HG02798 (cell line): ENCODE data around the gene CFAP77.

ENCODE experiments used
- ATAC-seq: cut with Tn5 transposase; IDR thresholded peaks from one replicate; pipeline ENCODE4 v1.9.1; 2021; ENCODE audit warnings: mild to moderate bottlenecking; ENCODE audit not compliant: unreplicated experiment, poor library complexity

Gene CFAP77

DNA sequence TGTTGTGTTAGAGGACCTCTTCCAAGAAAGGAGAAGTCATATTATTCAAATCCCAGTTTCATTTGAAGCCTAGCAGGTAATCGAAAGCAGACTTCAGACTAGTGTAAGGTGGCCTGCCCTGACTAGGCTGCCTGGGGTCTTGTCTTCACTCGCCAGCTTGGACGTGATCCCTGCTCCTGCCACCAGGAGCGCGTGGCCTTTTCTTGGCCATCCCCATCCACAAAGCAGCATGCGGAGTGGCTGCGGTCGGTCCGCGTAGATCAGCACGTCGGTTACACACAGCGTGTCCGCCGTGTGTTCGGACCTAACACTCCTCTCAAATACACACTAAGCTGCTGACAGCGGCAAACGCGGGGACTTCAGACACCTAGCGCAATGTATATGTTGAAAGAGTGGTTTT lies 37.3 kb downstream of the CFAP77 start:
- ATAC-seq = no peak

DNA sequence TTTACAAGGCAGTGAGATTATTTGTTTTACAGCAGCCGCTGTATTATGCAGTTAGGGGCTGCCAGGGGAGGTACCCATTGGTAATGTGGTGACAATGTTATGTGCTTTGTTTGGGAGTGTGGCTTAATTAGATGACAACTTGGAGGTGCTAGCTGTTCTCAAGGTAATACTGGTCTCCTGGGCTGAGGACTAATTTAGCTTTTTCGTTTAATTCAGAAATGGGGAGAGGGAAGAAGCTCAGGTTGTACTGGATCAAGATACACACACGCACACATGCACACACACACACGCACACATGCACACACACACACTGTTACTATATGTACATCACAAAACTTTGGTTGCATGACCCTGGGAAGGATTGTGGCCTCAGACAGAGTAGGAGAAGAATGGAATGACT lies 37.9 kb downstream of the CFAP77 start:
- ATAC-seq = no peak

DNA sequence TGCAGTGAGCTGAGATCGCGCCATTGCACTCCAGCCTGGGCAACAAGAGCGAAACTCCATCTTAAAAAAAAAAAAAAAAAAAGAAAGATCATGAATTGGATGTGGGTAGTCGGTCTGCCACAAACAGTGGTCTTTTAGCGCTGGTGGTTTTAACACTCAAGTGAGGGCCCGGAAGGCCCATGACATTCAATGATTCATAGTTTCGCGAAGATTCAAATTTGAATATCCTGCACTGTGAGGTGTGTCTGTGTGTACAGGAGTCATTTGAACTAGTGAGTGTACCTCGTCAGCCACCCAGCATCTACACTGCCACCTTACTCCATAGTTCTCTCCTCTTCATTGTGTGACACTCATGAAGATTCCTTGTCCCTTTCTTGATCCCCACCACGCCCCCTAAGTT lies 41.3 kb downstream of the CFAP77 start:
- no peak for ATAC-seq

DNA sequence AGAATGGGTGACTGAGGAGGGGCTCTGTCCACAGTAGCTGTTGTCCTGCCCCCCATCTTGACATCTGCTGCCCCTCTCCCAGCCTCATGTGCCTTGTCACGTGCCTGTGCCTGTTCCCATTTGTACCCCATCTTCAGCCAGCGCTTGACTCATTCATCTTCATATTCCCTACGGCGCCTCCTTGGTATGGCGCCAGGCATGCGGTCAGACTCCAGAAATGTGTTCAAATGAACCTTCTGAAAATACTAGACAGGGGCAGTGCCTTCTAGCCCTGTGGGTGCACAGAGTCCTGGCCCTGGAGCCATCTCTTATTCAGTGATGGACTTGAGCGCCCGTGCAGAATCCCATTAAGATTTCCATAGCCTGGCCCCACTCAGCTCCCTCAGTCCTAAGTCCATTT lies 46.2 kb downstream of the CFAP77 start:
- no peak for ATAC-seq

DNA sequence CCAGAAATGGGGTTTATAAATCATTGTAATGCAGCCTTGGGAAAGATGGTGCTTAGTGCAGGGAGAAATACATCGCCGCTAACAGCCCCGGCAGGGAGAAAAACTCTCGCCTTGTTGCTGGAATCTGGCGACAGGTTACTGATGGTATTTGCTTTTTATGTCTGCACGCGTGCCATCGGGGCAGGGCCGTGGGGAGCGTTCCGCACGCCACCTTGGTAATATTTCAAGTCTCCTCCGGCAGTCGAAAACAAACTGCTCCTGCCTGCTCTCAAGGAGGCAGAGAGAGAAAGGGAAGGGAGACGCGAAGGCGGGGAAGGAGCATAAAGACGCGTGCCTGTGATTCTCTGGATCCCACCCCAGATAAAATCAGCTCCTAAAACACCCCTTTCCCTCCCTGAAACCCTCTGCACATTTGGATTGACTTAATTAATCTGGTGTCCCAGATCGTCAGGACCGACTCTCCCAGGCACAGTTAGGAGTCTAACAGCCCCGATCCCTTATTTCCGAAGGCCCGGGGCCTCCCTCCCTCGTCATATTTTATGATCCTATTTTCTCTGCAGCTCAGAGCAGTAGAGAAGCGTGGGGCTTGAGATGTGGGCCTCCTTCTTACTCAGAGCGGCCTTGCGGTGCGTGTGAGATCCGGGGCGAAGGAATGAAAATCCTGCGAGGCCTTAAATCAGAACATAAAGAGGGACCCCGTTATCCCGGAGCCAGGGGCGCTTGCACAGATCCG lies 47.7 kb downstream of the CFAP77 start:
- ATAC-seq = no peak

DNA sequence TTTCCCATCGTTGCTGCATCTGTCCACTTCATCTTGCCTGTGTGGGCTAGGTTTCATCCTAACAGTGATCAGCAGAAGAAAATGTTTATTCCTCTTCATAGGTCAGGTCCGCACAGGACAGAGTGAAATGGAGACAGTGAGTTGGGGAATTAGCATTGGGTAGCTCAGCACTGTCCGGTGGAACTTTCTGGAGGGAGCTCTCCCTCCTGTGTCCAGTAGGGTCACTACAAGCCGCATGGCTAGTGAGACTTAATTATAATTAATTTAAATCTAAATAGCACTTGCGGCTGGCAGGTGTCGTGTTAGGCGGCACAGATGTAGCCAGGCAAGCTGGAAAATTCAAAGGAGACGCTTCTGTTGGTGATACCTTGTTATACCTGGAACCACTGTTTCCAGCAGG lies 48.4 kb downstream of the CFAP77 start:
- ATAC-seq = no peak

DNA sequence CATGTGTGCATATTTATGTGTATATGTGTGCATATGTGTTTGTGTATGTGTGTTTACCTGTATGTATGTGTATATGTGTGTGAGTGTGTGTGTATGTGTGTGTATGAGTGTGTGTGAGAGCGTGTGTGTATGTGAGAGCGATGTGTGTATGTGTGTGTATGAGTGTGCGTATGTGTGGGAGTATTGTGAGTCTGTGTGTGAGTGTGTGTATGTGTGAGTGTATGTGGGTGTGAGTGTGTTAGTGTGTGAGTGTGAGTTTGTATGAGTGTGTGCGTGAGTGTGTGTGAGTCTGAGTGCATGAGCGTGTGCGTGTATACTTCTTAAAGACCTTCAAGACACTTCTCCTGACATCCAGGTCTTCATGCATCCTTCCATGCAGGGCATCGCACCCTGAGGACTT lies 49.6 kb downstream of the CFAP77 start:
- ATAC-seq = no peak

DNA sequence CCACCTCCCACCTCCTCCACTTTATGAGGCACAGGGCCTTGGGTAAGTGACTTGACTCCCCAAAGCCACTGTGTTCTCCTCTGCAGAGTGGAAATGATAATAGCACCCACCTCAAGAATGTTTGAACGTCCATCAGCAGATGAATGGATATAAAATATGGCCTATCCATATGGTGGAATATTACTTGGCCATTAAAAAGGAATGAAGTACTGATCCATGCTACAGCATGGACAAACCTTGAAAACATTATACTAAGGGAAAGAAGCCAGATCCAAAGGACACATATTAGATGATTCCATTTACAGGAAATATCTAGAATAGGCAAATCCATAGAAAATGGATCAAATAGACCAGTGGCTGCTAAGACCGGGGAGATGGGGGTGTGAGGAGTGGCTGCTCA lies 50.2 kb downstream of the CFAP77 start:
- ATAC-seq = no peak

DNA sequence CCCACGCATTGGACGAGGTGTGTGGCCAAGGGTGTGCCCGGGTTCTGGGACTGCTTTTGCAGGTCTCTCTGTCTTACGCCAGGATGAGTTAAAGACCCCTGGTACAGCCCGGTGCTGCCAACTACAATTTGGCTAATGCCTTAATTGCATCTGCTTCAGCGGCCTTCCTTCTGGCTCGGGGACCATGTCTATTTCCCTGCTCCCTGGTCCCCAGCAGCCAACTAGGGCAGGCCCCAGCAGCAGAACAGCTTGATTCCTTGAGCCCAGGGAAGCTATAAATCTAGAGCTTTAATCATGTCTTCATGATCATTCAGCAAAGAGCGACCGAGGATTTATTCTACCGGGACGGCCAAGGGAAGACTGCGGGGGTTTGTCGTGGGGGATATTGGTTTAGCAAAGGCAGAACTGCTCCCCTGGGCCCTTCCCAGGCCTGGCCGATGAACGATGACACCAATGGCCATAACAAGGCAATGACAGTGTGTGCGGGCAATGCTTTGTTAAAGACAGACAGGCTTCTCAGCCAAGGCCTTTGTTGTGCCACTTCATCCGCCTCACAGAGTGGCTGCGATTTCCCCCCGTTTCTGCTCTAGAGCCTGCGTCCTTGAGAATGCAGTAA lies 51.4 kb downstream of the CFAP77 start:
- no peak for ATAC-seq

DNA sequence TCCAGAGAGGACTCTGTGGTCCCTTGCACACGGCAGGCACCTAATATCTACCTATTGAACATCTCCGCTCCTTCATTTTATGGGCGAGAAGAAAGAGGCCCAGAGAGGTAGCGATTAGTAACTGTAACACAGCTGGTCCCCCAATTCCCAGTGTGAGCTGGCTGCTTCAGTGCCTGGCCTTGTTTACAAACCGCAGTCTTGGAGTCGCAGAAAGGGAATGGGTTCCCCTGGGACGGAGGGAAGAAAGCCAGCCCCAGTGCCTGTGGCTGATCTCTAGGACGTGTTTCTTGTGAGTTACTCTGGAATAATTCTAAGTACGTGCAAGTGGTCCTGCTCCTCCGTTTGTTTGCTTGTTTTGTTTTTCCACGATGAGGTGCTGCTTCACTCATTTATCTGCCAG lies 52.0 kb downstream of the CFAP77 start:
- no peak for ATAC-seq

DNA sequence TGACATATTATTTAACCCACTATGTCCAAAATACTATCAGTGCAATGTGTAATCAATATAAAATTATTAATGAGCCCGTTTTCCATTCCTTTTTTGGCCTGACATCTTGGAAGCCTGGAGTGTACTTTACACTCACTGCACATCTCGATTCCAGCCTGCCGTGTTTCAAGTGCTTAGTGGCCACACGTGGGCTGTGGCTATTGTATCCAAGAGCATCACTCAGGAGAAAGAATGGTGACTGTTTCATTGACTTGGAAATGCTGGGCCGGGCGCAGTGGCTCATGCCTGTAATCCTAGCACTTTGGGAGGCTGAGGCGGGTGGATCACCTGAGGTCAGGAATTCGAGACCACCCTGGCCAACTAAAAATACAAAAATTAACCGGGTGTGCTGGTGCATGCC lies 54.5 kb downstream of the CFAP77 start:
- ATAC-seq = no peak

DNA sequence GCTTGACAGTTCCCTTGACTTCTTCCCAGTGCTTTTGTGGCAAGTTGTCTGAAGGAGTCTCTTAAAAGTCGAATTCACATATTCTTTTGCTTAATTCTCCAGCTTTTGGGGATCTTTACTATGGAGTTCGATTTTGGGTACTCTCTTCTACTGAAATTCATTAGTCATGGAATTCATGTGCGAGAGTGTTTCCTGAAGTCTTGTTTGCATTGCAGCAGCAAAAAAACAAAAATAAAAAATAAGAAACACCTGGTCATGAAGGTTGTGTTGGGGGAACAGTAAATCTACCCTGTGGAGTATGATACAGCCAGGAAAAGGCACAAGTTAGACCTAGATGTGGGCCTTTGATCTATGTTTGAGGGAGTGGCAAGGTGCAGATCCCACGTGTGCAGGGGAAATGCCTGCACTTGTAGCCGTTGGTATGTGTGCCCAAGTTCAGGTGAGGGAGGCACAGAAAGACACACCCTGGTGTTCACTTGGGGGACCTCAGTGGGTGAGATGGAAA lies 55.2 kb downstream of the CFAP77 start:
- no peak for ATAC-seq

DNA sequence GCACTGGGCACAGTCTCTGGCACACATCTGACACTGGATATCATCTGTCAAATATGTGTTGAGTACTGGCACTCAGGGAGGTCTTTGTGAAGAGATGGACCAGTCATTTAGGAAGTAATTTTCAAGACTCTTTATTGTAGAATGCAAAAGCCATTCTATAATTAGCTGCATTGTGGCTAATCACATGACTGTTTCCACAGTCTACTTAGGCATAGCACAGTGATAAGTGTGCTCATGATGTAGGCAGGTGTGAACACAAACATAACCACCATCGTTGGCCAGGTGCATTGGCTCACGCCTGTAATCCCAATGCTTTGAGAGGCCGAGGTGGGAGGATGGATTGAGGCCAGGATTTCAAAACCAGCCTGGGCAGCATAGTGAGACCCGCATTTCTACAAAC lies 62.2 kb downstream of the CFAP77 start:
- ATAC-seq = no peak

DNA sequence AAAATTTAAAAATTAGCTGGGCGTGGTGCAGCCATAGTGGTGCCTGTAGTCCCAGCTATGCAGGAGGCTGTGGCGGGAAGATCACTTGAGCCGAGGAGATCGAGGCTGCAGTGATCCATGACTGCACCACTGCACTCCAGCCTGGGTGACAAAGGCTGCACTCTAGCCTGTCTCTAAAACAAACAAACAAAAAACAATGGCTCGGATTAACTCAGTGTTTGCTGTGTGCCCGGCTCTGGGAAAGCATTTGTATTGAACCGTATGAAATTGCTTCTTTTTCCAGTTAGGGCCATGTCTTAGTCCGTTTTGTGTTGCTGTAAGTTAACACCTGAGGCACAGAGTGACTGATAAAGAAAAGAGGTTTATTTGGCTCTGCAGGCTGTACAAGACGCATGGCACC lies 62.6 kb downstream of the CFAP77 start:
- no peak for ATAC-seq

DNA sequence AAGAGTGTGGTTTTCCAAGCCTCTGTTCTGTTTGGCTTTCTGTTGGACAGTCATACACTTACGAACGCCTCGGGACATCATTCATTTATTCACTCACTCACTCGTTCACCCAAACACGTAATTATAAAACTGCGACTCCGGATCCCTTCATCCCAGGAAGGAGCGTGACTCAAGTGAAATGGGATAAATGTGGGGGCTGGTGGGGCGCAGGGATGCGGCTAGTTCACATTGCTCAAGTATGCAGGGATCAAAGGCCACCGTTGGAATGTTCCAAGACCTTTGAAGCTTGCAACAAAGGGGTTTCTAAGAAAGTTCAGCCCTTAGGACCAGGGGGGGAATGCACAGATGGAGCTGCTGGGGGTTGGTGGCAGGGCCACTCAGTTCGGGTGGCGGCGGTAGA lies 64.2 kb downstream of the CFAP77 start:
- ATAC-seq = no peak

DNA sequence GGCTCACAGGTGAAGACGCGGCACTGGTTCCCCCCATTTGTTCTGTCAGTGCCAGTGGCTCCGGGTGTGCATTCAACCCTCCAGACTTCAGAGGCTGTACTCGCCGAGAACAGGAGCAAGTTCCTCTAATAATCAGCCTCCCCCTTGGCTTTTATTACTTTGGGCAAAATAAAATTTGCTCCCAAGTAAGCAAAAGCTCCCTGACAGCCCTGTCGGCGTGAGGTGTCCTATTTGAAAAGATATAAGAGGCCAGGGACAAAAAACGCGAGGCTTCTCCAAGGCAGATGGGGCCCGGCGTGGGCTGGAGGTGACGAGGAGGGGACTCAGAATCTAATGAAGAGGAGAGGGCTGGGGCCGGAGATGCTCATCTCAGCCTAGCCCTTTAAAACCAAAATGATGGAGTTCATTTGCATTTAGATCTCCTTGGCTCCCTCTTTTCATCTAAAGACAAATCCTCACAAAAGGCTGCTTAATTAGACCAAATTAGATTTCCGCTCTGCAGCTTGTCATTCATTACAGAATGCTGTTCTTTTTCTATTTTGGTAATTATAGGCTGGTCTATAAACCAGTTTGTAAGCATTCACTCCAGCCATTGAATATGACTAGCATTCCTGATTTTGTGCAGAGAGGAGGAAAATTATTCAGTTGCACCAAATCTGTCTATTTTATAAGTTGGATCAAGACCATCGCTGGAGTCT lies 68.5 kb downstream of the CFAP77 start:
- ATAC-seq = no peak

DNA sequence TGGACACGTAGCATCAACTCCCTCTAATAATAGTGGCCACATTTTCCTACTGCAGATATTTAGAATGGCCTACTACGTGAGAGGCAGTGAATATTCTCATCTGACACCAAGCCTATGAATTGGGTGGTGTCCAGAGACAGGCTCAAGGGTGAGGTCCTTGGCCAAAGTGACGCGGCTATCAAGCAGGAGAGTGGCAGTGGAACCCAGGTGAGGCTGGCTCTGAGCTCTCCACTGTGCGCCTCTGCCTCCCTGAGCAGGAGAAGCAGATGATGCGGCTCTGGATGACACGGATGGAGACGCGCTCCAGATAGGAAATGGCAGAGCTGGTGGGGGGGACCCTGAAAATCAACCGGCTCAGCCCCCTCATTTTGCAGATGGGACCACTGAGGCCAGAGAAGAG lies 69.7 kb downstream of the CFAP77 start:
- no peak for ATAC-seq

DNA sequence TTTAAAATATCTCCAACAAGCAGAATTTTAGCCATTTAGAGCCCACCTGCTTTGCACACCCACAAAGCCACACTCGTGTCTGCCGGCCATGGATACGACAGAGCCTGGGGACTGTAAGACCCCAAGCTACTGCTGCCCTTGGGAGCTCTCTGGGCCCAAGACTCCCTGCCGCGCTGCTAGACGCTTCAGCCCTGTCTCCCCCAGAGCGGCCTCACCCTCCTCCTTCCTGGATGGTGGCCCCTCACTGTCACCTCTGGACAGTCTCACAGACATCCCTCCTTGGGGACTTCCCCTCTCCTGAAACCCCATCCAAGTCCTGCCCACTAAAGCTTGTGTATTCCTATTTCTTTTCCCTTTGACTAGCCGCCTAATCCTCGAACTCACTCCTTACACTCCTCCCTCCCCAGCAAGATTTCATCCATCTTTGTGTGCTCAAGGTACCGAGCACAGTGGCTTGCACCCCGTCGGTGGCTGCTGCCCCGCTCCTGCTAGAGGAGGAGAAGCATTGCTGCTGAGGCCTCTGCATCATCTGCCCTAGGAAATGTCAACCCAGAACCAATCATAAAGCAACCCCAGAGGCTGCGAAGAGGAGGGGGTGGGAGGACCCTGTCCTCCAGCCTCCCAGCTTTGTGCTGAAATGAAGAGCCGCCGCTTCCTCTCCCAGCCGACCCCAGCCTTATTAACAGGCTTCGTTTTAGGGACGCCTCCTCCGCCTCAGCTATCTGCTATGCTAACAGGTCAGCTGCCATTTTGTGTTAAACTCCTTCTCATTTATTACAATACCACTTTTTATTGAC lies 71.2 kb downstream of the CFAP77 start:
- no peak for ATAC-seq

DNA sequence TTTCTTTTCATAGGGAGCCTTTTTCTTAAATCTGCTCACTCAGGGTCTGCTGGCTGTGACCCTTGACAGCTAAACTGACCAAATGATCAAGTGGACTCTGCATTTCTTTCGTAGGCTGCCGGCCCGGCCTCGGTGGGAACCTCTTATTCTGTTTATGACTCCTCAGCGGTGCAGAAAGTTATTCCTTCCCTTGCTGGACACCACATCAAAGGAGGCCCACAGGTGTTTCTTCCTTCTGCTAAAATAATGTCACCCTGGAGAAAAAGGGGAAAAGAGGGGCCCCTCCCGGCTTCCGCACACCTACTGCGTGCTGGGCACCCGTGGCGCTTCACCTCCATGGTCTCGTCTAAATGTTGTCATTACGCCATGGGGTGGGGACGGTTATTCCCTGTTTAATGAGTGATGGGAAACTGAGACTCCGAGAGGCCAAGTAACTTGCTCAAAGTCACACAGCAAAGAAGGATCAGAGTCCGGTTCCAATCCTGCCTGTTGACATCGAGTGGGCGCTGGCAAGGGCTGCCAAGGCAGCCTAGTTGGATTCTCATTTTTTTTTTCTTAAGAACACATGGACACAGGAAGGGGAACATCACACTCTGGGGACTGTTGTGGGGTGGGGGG lies 72.3 kb downstream of the CFAP77 start:
- no peak for ATAC-seq

DNA sequence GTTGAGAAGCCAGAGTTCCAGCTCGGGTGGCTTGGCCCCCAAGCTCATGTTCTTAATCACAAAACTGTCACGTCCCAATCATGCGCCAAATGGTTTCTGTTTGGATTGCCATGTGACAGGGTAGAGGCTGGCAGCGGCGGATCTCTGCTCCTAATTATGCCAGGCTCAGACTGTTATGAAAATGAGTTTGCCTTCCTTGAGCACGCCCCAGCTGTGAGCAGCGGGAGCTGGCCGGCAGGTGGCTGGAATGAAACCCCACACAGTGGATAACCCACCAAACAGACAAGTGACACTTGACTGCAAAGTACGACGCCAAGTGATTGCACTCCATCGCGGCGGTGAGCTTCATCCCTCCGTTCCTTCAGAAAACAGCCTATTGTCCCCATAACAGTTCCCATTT lies 75.4 kb downstream of the CFAP77 start:
- no peak for ATAC-seq
